Thyroid gland (tissue), 4 donors: ENCODE data around the gene ZNF207.

Experiments used
- CTCF ChIP-seq, 6 experiments: fragments of 200-600 bp in 3 of 6; fragments of 450-650 bp in 3 of 6; sonication (generic) in 3 of 6; IDR thresholded peaks; one replicate each; pipeline ENCODE4 v1.5.1; 2016 to 2019; ENCODE audit warnings: antibody characterized with exemption in 6 of 6, mild to moderate bottlenecking in 2 of 6, inconsistent platforms in 1 of 6, moderate library complexity in 1 of 6
- POLR2A ChIP-seq, 2 donors: fragments of 450-650 bp; IDR thresholded peaks; one replicate each; pipeline ENCODE4 v1.6.1; 2017; ENCODE audit warnings: antibody characterized with exemption in 2 of 2, mild to moderate bottlenecking in 2 of 2, moderate library complexity in 1 of 2

- TF ChIP-seq CTCF (IDR thresholded peaks at IDR 0.05) (no peak), POLR2A (IDR thresholded peaks at IDR 0.05) (no peak)
These were observed 35.2 kb downstream of the ZNF207 start for GRCh38 chr17:32385121-32385520.
